HEK293 (cell line): ENCODE results near the gene ZEB2.

Experiments
- CTCF ChIP-seq: fragments of 450-650 bp; formaldehyde crosslinking; IDR thresholded peaks from 2 replicates; pipeline ENCODE4 v1.5.1; 2016; ENCODE audit warnings: missing biosample characterization, missing genetic modification characterization
- FEZF1 ChIP-seq: fragments of 450-650 bp; formaldehyde crosslinking; IDR thresholded peaks from 2 replicates; pipeline ENCODE4 v1.5.1; 2016; ENCODE audit warnings: missing biosample characterization, missing genetic modification characterization
- REST ChIP-seq: fragments of 450-650 bp; formaldehyde crosslinking; IDR thresholded peaks from 2 replicates; pipeline ENCODE4 v1.5.1; 2016; ENCODE audit warnings: missing biosample characterization, missing genetic modification characterization
- SALL2 ChIP-seq: fragments of 450-650 bp; formaldehyde crosslinking; IDR thresholded peaks from 2 replicates; pipeline ENCODE4 v1.5.0; 2017; ENCODE audit warnings: missing biosample characterization, mild to moderate bottlenecking, missing genetic modification characterization, borderline replicate concordance
- SETDB1 ChIP-seq: IDR thresholded peaks from one replicate; pipeline ENCODE4 v1.6.1; 2017; ENCODE audit warnings: mild to moderate bottlenecking, low read length, moderate library complexity, mixed read lengths; ENCODE audit not compliant: insufficient read length
- ZNF138 ChIP-seq: fragments of 450-650 bp; formaldehyde crosslinking; IDR thresholded peaks from 2 replicates; pipeline ENCODE4 v1.5.1; 2016; ENCODE audit warnings: missing biosample characterization, missing genetic modification characterization, borderline replicate concordance
- ZNF398 ChIP-seq: fragments of 450-650 bp; formaldehyde crosslinking; IDR thresholded peaks from 2 replicates; pipeline ENCODE4 v1.5.1; 2017; ENCODE audit warnings: missing biosample characterization, missing genetic modification characterization
- ZNF529 ChIP-seq: fragments of 450-650 bp; formaldehyde crosslinking; IDR thresholded peaks from 2 replicates; pipeline ENCODE4 v1.5.1; 2017; ENCODE audit warnings: missing genetic modification characterization, missing biosample characterization; ENCODE audit not compliant: insufficient replicate concordance
- ZNF560 ChIP-seq: fragments of 450-650 bp; formaldehyde crosslinking; IDR thresholded peaks from 2 replicates; pipeline ENCODE4 v1.5.1; 2017; ENCODE audit warnings: missing biosample characterization, missing genetic modification characterization, borderline replicate concordance
- ZNF670 ChIP-seq: fragments of 450-650 bp; formaldehyde crosslinking; IDR thresholded peaks from 2 replicates; pipeline ENCODE4 v1.5.1; 2016; ENCODE audit warnings: missing biosample characterization, missing genetic modification characterization, low read depth
- ZNF830 ChIP-seq: fragments of 450-650 bp; IDR thresholded peaks from 2 replicates; pipeline ENCODE4 v1.5.0; 2018; ENCODE audit warnings: missing biosample characterization, missing genetic modification characterization, low read depth, mild to moderate bottlenecking, moderate library complexity

- TF ChIP-seq REST (tag by site-specific recombination): no peak
- TF ChIP-seq SALL2 (tag by site-specific recombination): no peak
- no peak for TF ChIP-seq SETDB1
- TF ChIP-seq ZNF560: no peak
- TF ChIP-seq ZNF529: no peak
- TF ChIP-seq FEZF1: no peak
- no peak for TF ChIP-seq ZNF830 (tag by site-specific recombination)
- TF ChIP-seq CTCF: no peak
- TF ChIP-seq ZNF138 (tag by site-specific recombination): no peak
- no peak for TF ChIP-seq ZNF670
- no peak for TF ChIP-seq ZNF398 (tag by site-specific recombination)
Measured at GRCh38 chr2:144548088-144548487, 28.2 kb upstream of the ZEB2 start.
